PC-3 (cell line): ENCODE results near the gene MEGF6. TPM values are rescaled to one million over a fixed set of nuclear protein-coding genes. Genes with fewer than 3 reads are reported as not detected.
A peak's percentile ranks its signal among the peaks of the same experiment; 100 is the strongest.

Experiments
- ATAC-seq: fragments of 200-7000 bp; cut with Tn5 transposase; 2 replicates; pipeline ENCODE4 v1.9.1; 2020; ENCODE audit warnings: mild to moderate bottlenecking, moderate library complexity
- BruUV-seq: library from RNA; stranded (reverse); fragments of 400-500 nt; replicated peaks from 2 replicates; lab custom pipeline; 2021; lab: Mats Ljungman, UMichigan
- CTCF ChIA-PET: fragments of 300-600 bp; sonication (Branson Sonifier 250); formaldehyde crosslinking; loops from one replicate; lab custom pipeline; 2022; ENCODE audit warnings: antibody characterized with exemption; lab: Charles Lee
- POLR2A ChIA-PET: fragments of 300-600 bp; sonication (Branson Sonifier 250); formaldehyde crosslinking; loops from one replicate; lab custom pipeline; 2022; ENCODE audit warnings: antibody characterized with exemption; ENCODE audit not compliant: unreplicated experiment; lab: Charles Lee
- DNase-seq: peaks from one replicate; pipeline ENCODE4 v3.0.0-alpha.2; 2015
- H2AFZ ChIP-seq: fragments of 300-600 bp; sonication (generic); 2 replicates; pipeline ENCODE4 v1.6.0; 2016; ENCODE audit warnings: antibody characterized with exemption, low read length
- H3F3A ChIP-seq: fragments of 300-600 bp; sonication (generic); one replicate; pipeline ENCODE4 v1.6.0; 2017; ENCODE audit warnings: antibody characterized with exemption, low read length, control low read depth, mild to moderate bottlenecking; ENCODE audit not compliant: unreplicated experiment
- H3K27ac ChIP-seq: fragments of 300-600 bp; sonication (generic); 2 replicates; pipeline ENCODE4 v1.5.1; 2016; ENCODE audit warnings: mild to moderate bottlenecking, low read length
- H3K27me3 ChIP-seq: fragments of 300-600 bp; sonication (generic); 2 replicates; pipeline ENCODE4 v1.6.1; 2016; ENCODE audit warnings: low read length, mixed read lengths
- H3K36me3 ChIP-seq: fragments of 300-600 bp; sonication (generic); 2 replicates; pipeline ENCODE4 v1.6.1; 2016; ENCODE audit warnings: low read depth, mixed run types, low read length, mixed read lengths
- H3K4me1 ChIP-seq: fragments of 300-600 bp; sonication (generic); 2 replicates; pipeline ENCODE4 v1.5.1; 2016; ENCODE audit warnings: low read length; ENCODE audit not compliant: insufficient read depth
- H3K4me2 ChIP-seq: fragments of 300-600 bp; sonication (generic); 2 replicates; pipeline ENCODE4 v1.6.0; 2016; ENCODE audit warnings: low read length
- H3K4me3 ChIP-seq: fragments of 300-600 bp; sonication (generic); 2 replicates; pipeline ENCODE4 v1.5.1; 2016; ENCODE audit warnings: mild to moderate bottlenecking, low read length, mixed read lengths
- H3K79me2 ChIP-seq: fragments of 300-600 bp; sonication (generic); 2 replicates; pipeline ENCODE4 v1.6.1; 2017; ENCODE audit warnings: low read length, mixed read lengths
- H3K9ac ChIP-seq: fragments of 300-600 bp; sonication (generic); 2 replicates; pipeline ENCODE4 v1.6.0; 2016; ENCODE audit warnings: mild to moderate bottlenecking, low read length
- H3K9me2 ChIP-seq: fragments of 300-600 bp; sonication (generic); replicated peaks from 2 replicates; pipeline ENCODE4 v1.6.1; 2016; ENCODE audit warnings: mixed run types, low read length, mixed read lengths
- H3K9me3 ChIP-seq: fragments of 300-600 bp; sonication (generic); 2 replicates; pipeline ENCODE4 v1.6.1; 2016; ENCODE audit warnings: low read length, mixed read lengths
- H4K20me1 ChIP-seq: fragments of 300-600 bp; sonication (generic); 2 replicates; pipeline ENCODE4 v1.6.1; 2016; ENCODE audit warnings: low read length, mixed read lengths
- CTCF ChIP-seq: fragments of 300-600 bp; sonication (generic); conservative IDR thresholded peaks from 2 replicates; pipeline ENCODE4 v1.5.1; 2017; ENCODE audit warnings: antibody characterized with exemption, low read depth, mild to moderate bottlenecking, low read length
- EZH2 ChIP-seq: fragments of 300-600 bp; sonication (generic); IDR thresholded peaks from one replicate; pipeline ENCODE4 v1.6.1; 2017; ENCODE audit warnings: antibody characterized with exemption, mild to moderate bottlenecking, low read length; ENCODE audit not compliant: unreplicated experiment
- EZH2phosphoT487 ChIP-seq: fragments of 300-600 bp; sonication (generic); IDR thresholded peaks from 2 replicates; pipeline ENCODE4 v1.6.1; 2018; ENCODE audit warnings: mild to moderate bottlenecking, antibody characterized with exemption, low read length, borderline replicate concordance
- intact Hi-C: fragments of 100-400 bp; cut with micrococcal nuclease; formaldehyde crosslinking; loops from 2 replicates; pipeline ENCODE4 v1.9.0; 2023
- total RNA-seq: library from RNA; depleted of rRNA; stranded (reverse); fragments of >200 nt; gene quantifications from 2 replicates; pipeline ENCODE4 v1.2.3, GENCODE V29; 2014

The MEGF6 gene
- total RNA-seq, 1 experiment from 2014 or later, result 32.5 TPM

- TF ChIP-seq EZH2phosphoT487, result no peak
- TF ChIP-seq EZH2, result no peak
- no peak for TF ChIP-seq CTCF
- POLR2A ChIA-PET, result no interaction called here
These were observed 130.3 kb downstream of the MEGF6 start for GRCh38 chr1:3481046-3481445.

GRCh38 chr1:3480369-3480719 is 131.0 kb downstream of the MEGF6 start:
- Histone ChIP-seq H3K9me2 (no peaks in the 10 kb centered on the region), H3K27ac (no peak overlapping the region), H3K4me3 (no peak overlapping the region), H3K4me2 (no peak overlapping the region), H3K36me3 (no peaks in the 10 kb centered on the region), H3K9me3 (no peaks in the 10 kb centered on the region), H3K9ac (no peak overlapping the region), H3K79me2 (no peaks in the 10 kb centered on the region), H3F3A (no peaks in the 10 kb centered on the region), H4K20me1 (no peaks in the 10 kb centered on the region), H2AFZ (no peak overlapping the region), H3K27me3 (no peaks in the 10 kb centered on the region), H3K4me1 (peaks cover 12% of the 10 kb centered on the region)
- ChIA-PET CTCF (interaction anchor here (1.0 kb wide), 1 partner anchor 27 kb away, joined by 6 read pairs; no protein-coding TSS in a partner anchor), POLR2A (no interaction called here)
- TF ChIP-seq CTCF, result no peak
- no peak for TF ChIP-seq EZH2
- TF ChIP-seq EZH2phosphoT487, result no peak
- no peak for DNase-seq
- intact Hi-C loops, result no loop called here
- no peak for ATAC-seq
- BruUV-seq, result no TSS peak

More at GRCh38 chr1:3481046-3481445, 130.3 kb downstream of the MEGF6 start:
- H3K4me2 ChIP-seq, result no peak overlapping the region
- H3K9ac ChIP-seq, result no peak overlapping the region
- H3K36me3 ChIP-seq, result no peaks in the 10 kb centered on the region
- H3K79me2 ChIP-seq, result no peaks in the 10 kb centered on the region
- DNase-seq (no peak), ATAC-seq (no peak)
- peaks cover 12% of the 10 kb centered on the region for H3K4me1 ChIP-seq
- H3K9me2 ChIP-seq, result no peaks in the 10 kb centered on the region
- no peaks in the 10 kb centered on the region for H3F3A ChIP-seq
- 0 out of 2 replicates have a peak overlapping the region, but pooled peaks have one; percentile 57 for H3K27ac ChIP-seq
- CTCF ChIA-PET, result interaction anchor here (1.0 to 1.6 kb wide), 2 partner anchors 28 kb away, joined by 6 to 25 read pairs; no protein-coding TSS in a partner anchor
- H2AFZ ChIP-seq, result no peak overlapping the region
- H4K20me1 ChIP-seq, result no peaks in the 10 kb centered on the region
- H3K4me3 ChIP-seq, result no peak overlapping the region
- intact Hi-C loops, result no loop called here
- H3K27me3 ChIP-seq, result no peaks in the 10 kb centered on the region
- no TSS peak for BruUV-seq
- no peaks in the 10 kb centered on the region for H3K9me3 ChIP-seq

- ChIA-PET CTCF (interaction anchor here (0.5 to 1.0 kb wide), 2 partner anchors 27 to 30 kb away, joined by 3 to 6 read pairs; no protein-coding TSS in a partner anchor), POLR2A (no interaction called here)
- Histone ChIP-seq H4K20me1 (no peaks in the 10 kb centered on the region), H3K36me3 (no peaks in the 10 kb centered on the region), H3K27me3 (no peaks in the 10 kb centered on the region), H3F3A (no peaks in the 10 kb centered on the region), H3K9me2 (no peaks in the 10 kb centered on the region), H3K27ac (no peak overlapping the region), H3K4me2 (no peak overlapping the region), H3K79me2 (no peaks in the 10 kb centered on the region), H3K9ac (no peak overlapping the region), H3K9me3 (no peaks in the 10 kb centered on the region), H3K4me3 (no peak overlapping the region), H3K4me1 (peaks cover 12% of the 10 kb centered on the region), H2AFZ (no peak overlapping the region)
- TF ChIP-seq EZH2, result no peak
- no peak for TF ChIP-seq CTCF
- no peak for TF ChIP-seq EZH2phosphoT487
- no peak for DNase-seq
- BruUV-seq, result no TSS peak
- intact Hi-C loops, result no loop called here
- no peak for ATAC-seq
These were observed 131.6 kb downstream of the MEGF6 start for GRCh38 chr1:3479511-3480368.
